MCF 10A (cell line): ENCODE results near the gene RACK1. TPM values are rescaled to one million over a fixed set of nuclear protein-coding genes. Genes with fewer than 3 reads are reported as not detected.

Experiments
- BruUV-seq: library from RNA; stranded (reverse); fragments of 400-500 nt; replicated peaks from 2 replicates; lab custom pipeline; 2021; lab: Mats Ljungman, UMichigan
- CTCF ChIA-PET: fragments of 300-600 bp; sonication (Branson Sonifier 250); formaldehyde crosslinking; extraction: SDS; loops from one replicate; lab custom pipeline; 2021; ENCODE audit warnings: antibody characterized with exemption, inconsistent platforms; lab: Yijun Ruan, JAX
- POLR2A ChIA-PET: fragments of 300-600, 350-650 bp; sonication (Branson Sonifier 250); formaldehyde crosslinking; extraction: SDS; loops from one replicate; lab custom pipeline; 2020; ENCODE audit warnings: antibody characterized with exemption, inconsistent platforms; lab: Yijun Ruan, JAX
- DNase-seq: peaks from one replicate; pipeline ENCODE4 v3.0.0-alpha.2; 2018; ENCODE audit not compliant: unreplicated experiment
- H3K27ac Mint-ChIP-seq: one replicate; pipeline ENCODE4 v1.8.0; 2022; ENCODE audit warnings: mild to moderate bottlenecking, low read depth, mixed read lengths; ENCODE audit not compliant: unreplicated experiment
- H3K27me3 Mint-ChIP-seq: one replicate; pipeline ENCODE4 v1.8.0; 2022; ENCODE audit warnings: mixed read lengths; ENCODE audit not compliant: insufficient read depth, unreplicated experiment
- H3K36me3 Mint-ChIP-seq: one replicate; pipeline ENCODE4 v1.8.0; 2022; ENCODE audit warnings: mild to moderate bottlenecking, moderate library complexity, mixed read lengths; ENCODE audit not compliant: insufficient read depth, unreplicated experiment
- H3K4me1 Mint-ChIP-seq: one replicate; pipeline ENCODE4 v1.8.0; 2022; ENCODE audit warnings: mixed read lengths; ENCODE audit not compliant: insufficient read depth, unreplicated experiment
- H3K4me3 Mint-ChIP-seq: one replicate; pipeline ENCODE4 v1.8.0; 2022; ENCODE audit warnings: mild to moderate bottlenecking, moderate library complexity, mixed read lengths; ENCODE audit not compliant: unreplicated experiment
- H3K9me3 Mint-ChIP-seq: one replicate; pipeline ENCODE4 v1.8.0; 2022; ENCODE audit warnings: mixed read lengths; ENCODE audit not compliant: unreplicated experiment
- intact Hi-C: fragments of 100-400 bp; cut with micrococcal nuclease; formaldehyde crosslinking; loops from 2 replicates; pipeline ENCODE4 v1.14.1; 2022
- total RNA-seq: library from RNA; stranded (reverse); gene quantifications from 2 replicates; pipeline ENCODE4 v1.2.3, GENCODE V29; 2022
- TF ChIP-seq, protein P1 (sequence below): fragments of 200-600 bp; IDR thresholded peaks from one replicate; pipeline ENCODE4 v1.8.0; 2022; ENCODE audit warnings: antibody characterized with exemption, mild to moderate bottlenecking; ENCODE audit not compliant: unreplicated experiment

The RACK1 gene
- total RNA-seq, 1 experiment from 2014 or later = 4,050 TPM

DNA sequence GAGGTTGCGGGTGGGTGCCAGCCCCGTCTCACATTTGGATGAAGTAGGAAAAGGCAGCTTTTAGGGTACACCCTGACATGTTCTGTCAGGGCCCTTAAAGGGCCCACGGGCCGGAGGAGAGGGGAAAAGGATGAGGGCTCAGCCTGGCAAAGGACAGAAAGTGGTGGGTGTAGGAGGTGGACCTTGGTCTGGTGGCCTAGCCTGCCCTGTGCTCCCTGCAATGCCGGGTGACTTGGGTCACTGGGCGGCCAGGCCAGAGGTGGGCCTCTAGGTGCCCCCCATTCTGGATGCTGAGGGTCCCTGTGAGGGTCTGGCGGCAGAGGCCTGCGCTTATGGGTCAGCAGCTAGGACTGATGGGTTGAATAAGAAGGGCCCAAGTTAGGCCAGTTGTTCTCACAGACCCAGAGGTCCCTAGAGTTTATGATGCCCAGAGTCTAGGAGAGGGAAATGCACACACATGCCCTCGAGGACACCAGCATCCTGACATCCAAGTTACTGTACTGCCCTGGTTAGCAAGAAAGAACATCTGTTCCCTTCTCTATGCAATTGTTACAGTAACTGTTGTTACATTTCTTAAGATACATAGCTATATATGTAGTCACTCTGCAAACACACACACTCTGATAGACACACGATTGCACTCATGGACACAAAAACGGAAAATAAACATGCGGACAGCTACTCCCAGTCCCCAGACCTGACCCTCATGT is 51.2 kb downstream of the RACK1 start:
- H3K36me3 Mint-ChIP-seq = peaks cover 34% of the 10 kb centered on the region
- TSS peak; percentile 23 for BruUV-seq
- peak; percentile 20 for DNase-seq

DNA sequence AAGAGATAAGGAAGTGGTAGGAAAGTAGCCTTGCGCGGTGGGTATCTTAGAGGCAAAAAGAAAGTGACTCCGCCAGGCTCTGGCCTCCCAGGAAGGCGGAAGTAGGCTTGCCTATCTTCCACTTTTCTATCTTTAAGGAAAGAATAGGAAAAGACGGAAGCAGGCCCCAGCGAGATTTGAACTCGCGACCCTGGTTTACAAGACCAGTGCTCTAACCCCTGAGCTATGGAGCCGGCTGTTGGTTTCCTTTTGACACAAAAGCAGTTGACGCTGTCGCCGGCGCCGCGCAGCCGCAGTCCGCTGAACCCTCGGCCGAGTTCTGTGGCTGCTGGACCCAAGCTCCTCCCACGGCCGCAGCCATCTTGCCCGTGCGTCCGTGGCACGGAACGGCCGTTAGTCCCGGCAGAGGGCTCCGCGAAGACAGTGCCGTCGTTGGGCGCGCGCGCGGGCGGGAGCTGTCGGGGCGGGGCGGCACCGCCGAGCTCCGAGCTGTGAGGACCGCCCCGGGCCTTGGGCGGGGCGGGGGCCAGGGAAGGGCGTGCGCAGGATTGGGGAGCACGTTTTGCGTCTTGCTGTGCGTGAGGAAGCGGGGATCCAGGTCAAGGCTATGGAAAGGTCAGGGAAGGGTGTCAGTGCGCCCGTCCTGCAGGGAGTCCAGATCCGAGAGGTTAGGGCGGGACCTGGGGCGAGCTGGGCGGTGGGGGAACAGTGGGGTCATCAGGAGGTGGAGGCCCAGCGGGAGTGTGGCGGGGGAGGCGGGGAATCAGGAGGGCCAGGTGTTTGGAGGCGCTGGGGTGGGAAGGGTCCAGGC is 52.0 kb downstream of the RACK1 start:
- Mint-ChIP-seq H3K27me3 (no peaks in the 10 kb centered on the region), H3K4me1 (peaks cover 14% of the 10 kb centered on the region), H3K9me3 (no peaks in the 10 kb centered on the region), H3K27ac (peak overlapping the region; percentile 88), H3K4me3 (peak overlapping the region; percentile 96), H3K36me3 (peaks cover 38% of the 10 kb centered on the region)
- peak; percentile 97 for DNase-seq
- ChIA-PET POLR2A (interaction anchor here (0.5 to 8.8 kb wide), 21 partner anchors 12 to 1321 kb away, joined by 3 to 432 read pairs (median 4); partner anchors contain the start of genes MGAT1, RACK1, TRIM41 and TRIM52), CTCF (interaction anchor here (0.7 to 7.4 kb wide), 7 partner anchors 12 to 323 kb away, joined by 3 to 67 read pairs (median 3); partner anchors contain the start of gene TRIM7)
- intact Hi-C loops = loop anchor here (1.0 kb wide), 2 partner anchors 16 to 53 kb away; no protein-coding TSS in a partner anchor
- BruUV-seq = no TSS peak
- TF ChIP-seq, protein P1, sequence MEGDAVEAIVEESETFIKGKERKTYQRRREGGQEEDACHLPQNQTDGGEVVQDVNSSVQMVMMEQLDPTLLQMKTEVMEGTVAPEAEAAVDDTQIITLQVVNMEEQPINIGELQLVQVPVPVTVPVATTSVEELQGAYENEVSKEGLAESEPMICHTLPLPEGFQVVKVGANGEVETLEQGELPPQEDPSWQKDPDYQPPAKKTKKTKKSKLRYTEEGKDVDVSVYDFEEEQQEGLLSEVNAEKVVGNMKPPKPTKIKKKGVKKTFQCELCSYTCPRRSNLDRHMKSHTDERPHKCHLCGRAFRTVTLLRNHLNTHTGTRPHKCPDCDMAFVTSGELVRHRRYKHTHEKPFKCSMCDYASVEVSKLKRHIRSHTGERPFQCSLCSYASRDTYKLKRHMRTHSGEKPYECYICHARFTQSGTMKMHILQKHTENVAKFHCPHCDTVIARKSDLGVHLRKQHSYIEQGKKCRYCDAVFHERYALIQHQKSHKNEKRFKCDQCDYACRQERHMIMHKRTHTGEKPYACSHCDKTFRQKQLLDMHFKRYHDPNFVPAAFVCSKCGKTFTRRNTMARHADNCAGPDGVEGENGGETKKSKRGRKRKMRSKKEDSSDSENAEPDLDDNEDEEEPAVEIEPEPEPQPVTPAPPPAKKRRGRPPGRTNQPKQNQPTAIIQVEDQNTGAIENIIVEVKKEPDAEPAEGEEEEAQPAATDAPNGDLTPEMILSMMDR = no peak

More for the DNA sequence above, 51.2 kb downstream of the RACK1 start:
- H3K4me1 Mint-ChIP-seq = peaks cover 14% of the 10 kb centered on the region
- peak overlapping the region; percentile 88 for H3K27ac Mint-ChIP-seq
- TF ChIP-seq, protein P1 = no peak
- POLR2A ChIA-PET = interaction anchor here (0.8 to 8.8 kb wide), 17 partner anchors 12 to 1322 kb away, joined by 3 to 432 read pairs (median 7); partner anchors contain the start of genes MGAT1, RACK1, TRIM41 and TRIM52
- peak overlapping the region; percentile 96 for H3K4me3 Mint-ChIP-seq
- CTCF ChIA-PET = interaction anchor here (0.6 to 7.4 kb wide), 6 partner anchors 9 to 324 kb away, joined by 3 to 67 read pairs (median 3); partner anchors contain the start of gene TRIM7
- intact Hi-C loops = no loop called here
- H3K27me3 Mint-ChIP-seq = no peaks in the 10 kb centered on the region
- no peaks in the 10 kb centered on the region for H3K9me3 Mint-ChIP-seq

DNA sequence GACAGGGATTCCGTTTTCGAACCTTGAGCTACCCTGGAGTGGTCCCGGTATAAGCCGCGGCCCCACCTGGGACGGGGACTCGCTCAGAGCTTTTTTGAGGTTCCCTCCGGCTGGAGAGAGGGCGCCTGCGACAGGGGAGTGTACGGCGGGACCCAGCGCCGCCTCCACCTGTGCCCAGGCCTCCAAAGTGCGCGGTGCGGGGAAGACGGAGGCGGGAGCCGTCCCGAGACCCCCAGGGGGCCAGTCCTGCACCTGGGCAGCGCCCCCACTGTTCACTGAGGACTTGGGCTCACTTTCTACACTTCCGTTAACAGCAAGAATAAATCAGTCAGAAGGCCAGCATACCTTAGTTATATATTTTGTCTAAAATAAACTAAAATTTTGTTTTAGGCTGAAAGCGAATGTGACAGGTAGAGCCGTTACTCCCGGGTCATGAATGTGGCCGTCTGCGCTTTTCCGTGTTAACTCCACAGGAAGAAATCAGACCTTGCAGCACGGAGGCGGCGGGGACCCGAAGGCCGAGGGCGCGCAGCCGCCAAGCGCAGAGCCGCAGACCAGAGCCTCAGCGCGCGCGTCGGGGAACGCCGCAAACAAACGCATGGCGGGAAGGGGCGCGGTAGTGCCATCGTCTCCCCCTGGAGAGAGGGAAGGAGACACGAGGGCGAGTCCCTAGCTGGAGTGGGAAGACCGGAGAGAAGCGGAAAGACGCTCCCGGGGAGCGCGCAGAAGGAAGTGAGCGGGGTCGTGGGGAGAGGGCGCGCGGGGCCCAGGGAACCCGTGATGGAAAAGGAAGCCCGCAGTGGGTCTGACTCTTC is 52.8 kb downstream of the RACK1 start:
- no peak for DNase-seq
- TF ChIP-seq, protein P1 = peak; percentile 26
- H3K9me3 Mint-ChIP-seq = no peaks in the 10 kb centered on the region
- ChIA-PET CTCF (interaction anchor here (0.6 to 7.4 kb wide), 10 partner anchors 13 to 897 kb away, joined by 3 to 67 read pairs (median 3); partner anchors contain the start of gene TRIM7), POLR2A (interaction anchor here (0.7 to 8.8 kb wide), 21 partner anchors 13 to 389 kb away, joined by 3 to 432 read pairs (median 7); partner anchors contain the start of genes MGAT1, RACK1, TRIM41 and TRIM52)
- H3K4me1 Mint-ChIP-seq = peaks cover 14% of the 10 kb centered on the region
- peak overlapping the region; percentile 88 for H3K27ac Mint-ChIP-seq
- intact Hi-C loops = loop anchor here (1.0 kb wide), 2 partner anchors 16 to 53 kb away; no protein-coding TSS in a partner anchor
- H3K36me3 Mint-ChIP-seq = peaks cover 38% of the 10 kb centered on the region
- peak overlapping the region; percentile 96 for H3K4me3 Mint-ChIP-seq
- no TSS peak for BruUV-seq
- no peaks in the 10 kb centered on the region for H3K27me3 Mint-ChIP-seq
